Measurements from ENCODE around the gene SLC18A2.

Gene SLC18A2

GRCh38 chr10:117261501-117261900, 20.6 kb downstream of the SLC18A2 start:
- TF ChIP-seq CTCF (IDR thresholded peaks at IDR 0.05; ENCODE audit: low read depth, low read length): no peak
- H3K4me3 ChIP-seq (replicated peaks in 1 of 2; ENCODE audit: low read depth in 2 of 2, low read length in 2 of 2): no peak overlapping the region
- DNase-seq (ENCODE audit: low read depth in 2 of 2): no peak

GRCh38 chr10:117262291-117262902, 21.5 kb downstream of the SLC18A2 start:
- no peak for TF ChIP-seq CTCF (IDR thresholded peaks at IDR 0.05; ENCODE audit: low read depth, low read length)
- DNase-seq (ENCODE audit: low read depth in 2 of 2): no peak
- H3K4me3 ChIP-seq (replicated peaks in 1 of 2; ENCODE audit: low read depth in 2 of 2, low read length in 2 of 2): no peak overlapping the region

GRCh38 chr10:117262903-117263293, 22.0 kb downstream of the SLC18A2 start:
- no peak for DNase-seq (ENCODE audit: low read depth in 2 of 2)
- no peak overlapping the region for H3K4me3 ChIP-seq (replicated peaks in 1 of 2; ENCODE audit: low read depth in 2 of 2, low read length in 2 of 2)
- no peak for TF ChIP-seq CTCF (IDR thresholded peaks at IDR 0.05; ENCODE audit: low read depth, low read length)

GRCh38 chr10:117264782-117265181, 23.9 kb downstream of the SLC18A2 start:
- no peak for TF ChIP-seq CTCF (IDR thresholded peaks at IDR 0.05; ENCODE audit: low read depth, low read length)
- H3K4me3 ChIP-seq (replicated peaks in 1 of 2; ENCODE audit: low read depth in 2 of 2, low read length in 2 of 2): no peak overlapping the region
- DNase-seq (ENCODE audit: low read depth in 2 of 2): no peak

GRCh38 chr10:117266400-117266799, 25.5 kb downstream of the SLC18A2 start:
- no peak for DNase-seq (ENCODE audit: low read depth in 2 of 2)
- no peak for TF ChIP-seq CTCF (IDR thresholded peaks at IDR 0.05; ENCODE audit: low read depth, low read length)
- H3K4me3 ChIP-seq (replicated peaks in 1 of 2; ENCODE audit: low read depth in 2 of 2, low read length in 2 of 2): no peak overlapping the region

GRCh38 chr10:117266812-117267211, 25.9 kb downstream of the SLC18A2 start:
- no peak for DNase-seq (ENCODE audit: low read depth in 2 of 2)
- no peak overlapping the region for H3K4me3 ChIP-seq (replicated peaks in 1 of 2; ENCODE audit: low read depth in 2 of 2, low read length in 2 of 2)
- no peak for TF ChIP-seq CTCF (IDR thresholded peaks at IDR 0.05; ENCODE audit: low read depth, low read length)

GRCh38 chr10:117268258-117268657, 27.3 kb downstream of the SLC18A2 start:
- no peak for TF ChIP-seq CTCF (IDR thresholded peaks at IDR 0.05; ENCODE audit: low read depth, low read length)
- no peak overlapping the region for H3K4me3 ChIP-seq (replicated peaks in 1 of 2; ENCODE audit: low read depth in 2 of 2, low read length in 2 of 2)

More at GRCh38 chr10:117268258-117268657, 27.3 kb downstream of the SLC18A2 start:
- no peak for DNase-seq (ENCODE audit: low read depth in 2 of 2)

All from cardiac fibroblast (primary cell).